GM21515 (cell line): ENCODE data around the gene KCNJ1.
A peak's percentile ranks its signal among the peaks of the same experiment; 100 is the strongest.

Experiments
- ATAC-seq: cut with Tn5 transposase; IDR thresholded peaks from one replicate; pipeline ENCODE4 v1.9.1; 2021; ENCODE audit not compliant: unreplicated experiment

Gene KCNJ1

GRCh38 chr11:128796270-128796669, 70.8 kb downstream of the KCNJ1 start:
- peak; percentile 99 for ATAC-seq

- no peak for ATAC-seq
Measured at GRCh38 chr11:128790196-128790595, 76.9 kb downstream of the KCNJ1 start.

- ATAC-seq, result no peak
Measured at GRCh38 chr11:128789497-128790150, 77.5 kb downstream of the KCNJ1 start.
